WTC11 (cell line): ENCODE data around the gene PER3. TPM values are rescaled to one million over a fixed set of nuclear protein-coding genes. Genes with fewer than 3 reads are reported as not detected.

ENCODE experiments used
- ATAC-seq: fragments of 200-7000 bp; cut with Tn5 transposase; 2 replicates; pipeline ENCODE4 v1.10.0; 2021; ENCODE audit warnings: mild to moderate bottlenecking, moderate library complexity
- CTCF ChIA-PET: fragments of 300-600 bp; sonication (Branson Sonifier 250); formaldehyde crosslinking; loops from one replicate; lab custom pipeline; 2021; ENCODE audit warnings: antibody characterized with exemption; lab: Charles Lee
- POLR2A ChIA-PET: fragments of 350-600 bp; sonication (Branson Sonifier 250); formaldehyde crosslinking; loops from one replicate; lab custom pipeline; 2021; ENCODE audit warnings: antibody characterized with exemption; lab: Charles Lee
- DNase-seq: peaks from one replicate; pipeline ENCODE4 v3.0.0; 2021; ENCODE audit warnings: low spot score
- H3K27ac Mint-ChIP-seq: 2 replicates; pipeline ENCODE4 v1.8.0; 2021; ENCODE audit warnings: mixed read lengths
- H3K27me3 Mint-ChIP-seq: 2 replicates; pipeline ENCODE4 v1.8.0; 2021; ENCODE audit warnings: low read depth, mild to moderate bottlenecking, moderate library complexity, mixed read lengths
- H3K36me3 Mint-ChIP-seq: 2 replicates; pipeline ENCODE4 v1.8.0; 2021; ENCODE audit warnings: mixed read lengths
- H3K4me1 Mint-ChIP-seq: 2 replicates; pipeline ENCODE4 v1.8.0; 2022; ENCODE audit warnings: mixed read lengths
- H3K4me3 Mint-ChIP-seq: 2 replicates; pipeline ENCODE4 v1.8.0; 2021; ENCODE audit warnings: mild to moderate bottlenecking, moderate library complexity, mixed read lengths
- H3K9me3 Mint-ChIP-seq: 2 replicates; pipeline ENCODE4 v1.8.0; 2021; ENCODE audit warnings: mixed read lengths
- AR ChIP-seq: fragments of 250-450 bp; sonication (Bioruptor Pico); IDR thresholded peaks from 2 replicates; pipeline ENCODE4 v1.9.0; 2021; ENCODE audit warnings: mild to moderate bottlenecking
- ATF2 ChIP-seq: sonication (generic); formaldehyde crosslinking; IDR thresholded peaks from 2 replicates; pipeline ENCODE4 v1.8.1; 2022; ENCODE audit warnings: low read depth, missing genetic modification reagents, borderline replicate concordance
- ATF3 ChIP-seq: sonication (generic); formaldehyde crosslinking; conservative IDR thresholded peaks from 2 replicates; pipeline ENCODE4 v1.8.1; 2022; ENCODE audit warnings: mild to moderate bottlenecking, missing genetic modification reagents
- CREM ChIP-seq: sonication (generic); formaldehyde crosslinking; IDR thresholded peaks from 2 replicates; pipeline ENCODE4 v1.8.1; 2022; ENCODE audit warnings: mild to moderate bottlenecking, missing genetic modification reagents, moderate library complexity
- EMX1 ChIP-seq: fragments of 250-450 bp; sonication (Bioruptor Pico); IDR thresholded peaks from 2 replicates; pipeline ENCODE4 v1.8.0; 2021; ENCODE audit warnings: mild to moderate bottlenecking
- ETV6 ChIP-seq: sonication (generic); formaldehyde crosslinking; IDR thresholded peaks from 2 replicates; pipeline ENCODE4 v1.8.1; 2022; ENCODE audit warnings: mild to moderate bottlenecking, missing genetic modification reagents
- FOXJ3 ChIP-seq: sonication (generic); formaldehyde crosslinking; IDR thresholded peaks from 2 replicates; pipeline ENCODE4 v1.9.0; 2021; ENCODE audit warnings: missing genetic modification reagents, mild to moderate bottlenecking, borderline replicate concordance
- FOXK1 ChIP-seq: sonication (generic); formaldehyde crosslinking; IDR thresholded peaks from 2 replicates; pipeline ENCODE4 v1.8.0; 2022; ENCODE audit warnings: mild to moderate bottlenecking, moderate library complexity, missing genetic modification reagents
- FOXP4 ChIP-seq: sonication (generic); formaldehyde crosslinking; IDR thresholded peaks from 2 replicates; pipeline ENCODE4 v1.8.0; 2022; ENCODE audit warnings: mild to moderate bottlenecking, missing genetic modification reagents
- HMGA2 ChIP-seq: fragments of 250-450 bp; sonication (Bioruptor Pico); IDR thresholded peaks from 2 replicates; pipeline ENCODE4 v1.4.0; 2021; ENCODE audit warnings: mild to moderate bottlenecking, moderate library complexity
- JUN ChIP-seq: sonication (generic); formaldehyde crosslinking; IDR thresholded peaks from 2 replicates; pipeline ENCODE4 v1.8.0; 2023; ENCODE audit warnings: mild to moderate bottlenecking, missing genetic modification reagents
- NR1H2 ChIP-seq: sonication (generic); formaldehyde crosslinking; IDR thresholded peaks from 2 replicates; pipeline ENCODE4 v1.9.0; 2021; ENCODE audit warnings: mild to moderate bottlenecking, moderate library complexity, missing genetic modification reagents
- PREB ChIP-seq: sonication (generic); formaldehyde crosslinking; IDR thresholded peaks from 2 replicates; pipeline ENCODE4 v1.8.1; 2022; ENCODE audit warnings: mild to moderate bottlenecking, missing genetic modification reagents, moderate library complexity, borderline replicate concordance
- RORB ChIP-seq: fragments of 250-450 bp; sonication (Bioruptor Pico); IDR thresholded peaks from 2 replicates; pipeline ENCODE4 v1.9.0; 2021; ENCODE audit warnings: mild to moderate bottlenecking
- SOX15 ChIP-seq: fragments of 250-450 bp; sonication (Bioruptor Pico); IDR thresholded peaks from 2 replicates; pipeline ENCODE4 v1.9.0; 2021; ENCODE audit warnings: mild to moderate bottlenecking
- TP53 ChIP-seq: sonication (generic); formaldehyde crosslinking; IDR thresholded peaks from 2 replicates; pipeline ENCODE4 v1.8.1; 2023; ENCODE audit warnings: mild to moderate bottlenecking, missing genetic modification reagents
- ZNF121 ChIP-seq: sonication (generic); formaldehyde crosslinking; IDR thresholded peaks from 2 replicates; pipeline ENCODE4 v1.8.0; 2023; ENCODE audit warnings: missing genetic modification reagents
- ZNF396 ChIP-seq: fragments of 250-450 bp; sonication (Bioruptor Pico); IDR thresholded peaks from 2 replicates; pipeline ENCODE4 v1.8.0; 2021; ENCODE audit warnings: mild to moderate bottlenecking, moderate library complexity, borderline replicate concordance
- ZNF423 ChIP-seq: fragments of 250-450 bp; sonication (Bioruptor Pico); IDR thresholded peaks from 2 replicates; pipeline ENCODE4 v2.1.2; 2022; ENCODE audit warnings: mild to moderate bottlenecking, moderate library complexity
- ZNF425 ChIP-seq: fragments of 250-450 bp; sonication (Bioruptor Pico); conservative IDR thresholded peaks from 2 replicates; pipeline ENCODE4 v1.9.0; 2021; ENCODE audit warnings: mild to moderate bottlenecking
- ZSCAN18 ChIP-seq: fragments of 250-450 bp; sonication (Bioruptor Pico); IDR thresholded peaks from 2 replicates; pipeline ENCODE4 v2.1.2; 2022; ENCODE audit warnings: mild to moderate bottlenecking, moderate library complexity
- total RNA-seq: library from RNA; stranded (reverse); gene quantifications from 3 replicates; pipeline ENCODE4 v1.2.3, GENCODE V29; 2021

PER3 gene
- total RNA-seq, 1 experiment from 2014 or later = 8.5 TPM

GRCh38 chr1:7847599-7847998 lies 63.5 kb downstream of the PER3 start (continued):
- TF ChIP-seq FOXP4 (CRISPR knock-in tag) (no peak), CREM (no peak), TP53 (CRISPR knock-in tag) (no peak)

- Mint-ChIP-seq H3K9me3 (no peaks in the 10 kb centered on the region), H3K4me3 (no peak overlapping the region), H3K27ac (no peak overlapping the region), H3K36me3 (no peaks in the 10 kb centered on the region), H3K4me1 (peaks cover 13% of the 10 kb centered on the region), H3K27me3 (no peaks in the 10 kb centered on the region)
- no peak for TF ChIP-seq ZNF425
- no peak for TF ChIP-seq FOXJ3 (CRISPR knock-in tag)
- no peak for TF ChIP-seq ZNF396 (CRISPR knock-in tag)
- no peak for TF ChIP-seq ETV6 (CRISPR knock-in tag)
- TF ChIP-seq ZNF121 (CRISPR knock-in tag) = no peak
- TF ChIP-seq ZNF423 = no peak
- TF ChIP-seq JUN (CRISPR knock-in tag) = no peak
- TF ChIP-seq ZSCAN18 = no peak
- no peak for TF ChIP-seq SOX15 (CRISPR knock-in tag)
- TF ChIP-seq HMGA2 (CRISPR knock-in tag) = no peak
- no peak for TF ChIP-seq RORB (CRISPR knock-in tag)
- no peak for TF ChIP-seq CREM
- no peak for TF ChIP-seq PREB (CRISPR knock-in tag)
- TF ChIP-seq FOXK1 (CRISPR knock-in tag) = no peak
- TF ChIP-seq EMX1 = no peak
- DNase-seq = no peak
- POLR2A ChIA-PET = no interaction called here
- ATAC-seq = no peak
- CTCF ChIA-PET = interaction anchor here (1.0 to 1.5 kb wide), 2 partner anchors 52 to 181 kb away, joined by 3 to 9 read pairs; no protein-coding TSS in a partner anchor
Observed at GRCh38 chr1:7850786-7851185, 66.7 kb downstream of the PER3 start.

- CTCF ChIA-PET = interaction anchor here (0.6 to 1.4 kb wide), 3 partner anchors 45 to 1809 kb away, joined by 3 to 5 read pairs (median 5); no protein-coding TSS in a partner anchor
- Mint-ChIP-seq H3K36me3 (no peaks in the 10 kb centered on the region), H3K27me3 (no peaks in the 10 kb centered on the region), H3K4me3 (no peak within 1 kb of the TSS), H3K9me3 (no peaks in the 10 kb centered on the region), H3K27ac (no peak within 1 kb of the TSS; the same call in 1 of the 2 replicates), H3K4me1 (peaks cover 18% of the 10 kb centered on the region)
- POLR2A ChIA-PET = no interaction called here
- ATAC-seq (no peak), DNase-seq (no peak)
- TF ChIP-seq NR1H2 (CRISPR knock-in tag) (no peak), ZNF423 (no peak), ATF3 (CRISPR knock-in tag) (no peak), ATF2 (CRISPR knock-in tag) (no peak), AR (CRISPR knock-in tag) (no peak), RORB (CRISPR knock-in tag) (no peak)
Observed at GRCh38 chr1:7852804-7853683, 69.0 kb downstream of the PER3 start, which contains the start of gene UTS2. UTS2 (minus strand) TSS chr1:7853065; CDS start chr1:7853003, 62 bp downstream.
